SK-N-SH treated with all-trans-retinoic acid at 6 μM for 48 hours (cell line): ENCODE measurements around the gene PCBP3.

Source experiments
- OSR1 ChIP-seq: fragments of 250-450 bp; sonication (Bioruptor Pico); IDR thresholded peaks from 2 replicates; pipeline ENCODE4 v1.8.0; 2022; ENCODE audit warnings: moderate library complexity, mild to moderate bottlenecking, inconsistent platforms
- TF ChIP-seq, protein P1 (sequence below): fragments of 250-450 bp; sonication (Bioruptor Pico); IDR thresholded peaks from 2 replicates; pipeline ENCODE4 v1.8.0; 2021; ENCODE audit warnings: low read depth, mild to moderate bottlenecking, moderate library complexity, borderline replicate concordance

DNA sequence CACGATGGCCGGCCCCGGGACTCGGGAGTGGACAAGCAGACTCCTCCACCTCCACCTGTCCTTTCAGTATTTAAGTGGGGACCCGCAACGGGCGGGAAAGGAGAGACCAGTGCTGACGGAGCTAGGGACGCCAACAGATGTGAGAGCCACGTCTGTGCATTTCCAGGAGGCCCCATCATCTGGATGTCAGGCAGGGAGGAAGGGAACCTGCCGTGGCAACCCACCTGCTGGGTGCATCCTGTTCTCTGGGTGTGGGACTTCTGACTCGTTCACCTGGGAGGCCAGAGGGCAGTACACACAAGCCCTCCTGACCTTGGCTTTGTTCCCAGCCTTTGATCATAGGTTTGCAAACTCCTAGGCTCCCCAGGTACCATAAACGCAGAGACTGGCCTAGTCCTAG, 5.6 kb upstream of the PCBP3 start:
- TF ChIP-seq OSR1 (CRISPR knock-in tag), result no peak
- TF ChIP-seq, protein P1, sequence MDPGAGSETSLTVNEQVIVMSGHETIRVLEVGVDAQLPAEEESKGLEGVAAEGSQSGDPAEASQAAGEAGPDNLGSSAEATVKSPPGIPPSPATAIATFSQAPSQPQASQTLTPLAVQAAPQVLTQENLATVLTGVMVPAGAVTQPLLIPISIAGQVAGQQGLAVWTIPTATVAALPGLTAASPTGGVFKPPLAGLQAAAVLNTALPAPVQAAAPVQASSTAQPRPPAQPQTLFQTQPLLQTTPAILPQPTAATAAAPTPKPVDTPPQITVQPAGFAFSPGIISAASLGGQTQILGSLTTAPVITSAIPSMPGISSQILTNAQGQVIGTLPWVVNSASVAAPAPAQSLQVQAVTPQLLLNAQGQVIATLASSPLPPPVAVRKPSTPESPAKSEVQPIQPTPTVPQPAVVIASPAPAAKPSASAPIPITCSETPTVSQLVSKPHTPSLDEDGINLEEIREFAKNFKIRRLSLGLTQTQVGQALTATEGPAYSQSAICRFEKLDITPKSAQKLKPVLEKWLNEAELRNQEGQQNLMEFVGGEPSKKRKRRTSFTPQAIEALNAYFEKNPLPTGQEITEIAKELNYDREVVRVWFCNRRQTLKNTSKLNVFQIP (CRISPR knock-in tag), result no peak
